Measurements from ENCODE around the gene ARSK. TPM values are rescaled to one million over a fixed set of nuclear protein-coding genes. Genes with fewer than 3 reads are reported as not detected.

Gene ARSK
- total RNA-seq, 1 experiment from 2014 or later, result 8.5 TPM

DNA sequence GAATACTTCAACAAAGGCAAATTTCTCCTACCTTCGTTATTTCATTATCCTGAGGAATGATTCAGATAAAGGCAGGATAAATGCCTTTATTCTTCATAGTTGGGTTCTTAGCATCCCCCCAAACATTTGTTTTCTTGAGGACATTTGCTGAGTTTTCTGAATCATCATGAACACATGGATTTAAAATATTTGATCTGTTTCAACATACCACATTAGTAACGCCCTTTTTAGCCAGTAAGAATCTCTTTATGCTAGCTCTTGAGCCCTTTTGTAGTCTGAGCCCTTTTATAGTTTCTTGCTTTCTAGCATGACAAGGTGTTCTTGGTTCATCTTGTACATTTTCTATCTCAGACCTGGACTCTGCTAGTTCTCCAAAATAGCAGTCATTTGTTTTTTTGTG, 28.0 kb upstream of the ARSK start:
- no peaks in the 10 kb centered on the region for H3K27me3 Mint-ChIP-seq (ENCODE audit: low read depth)
- no peak overlapping the region for H3K4me2 ChIP-seq (ENCODE audit: insufficient read depth, insufficient read length, low read length)
- no peak for DNase-seq
- no CpG with 5 or more reads among the region's 2 CpGs for WGBS (ENCODE audit: extremely low coverage, insufficient read length, low lambda C conversion rate)
- no peaks in the 10 kb centered on the region for H3K4me1 ChIP-seq (ENCODE audit: insufficient read depth, low read length)
- no peak overlapping the region for H3K9ac ChIP-seq (ENCODE audit: extremely low read depth, insufficient read length, low read length)
- no peak overlapping the region for H3T11ph ChIP-seq (ENCODE audit: low read length)
- H3K79me1 ChIP-seq (ENCODE audit: insufficient read depth, low read depth, low read length, poor library complexity, severe bottlenecking), result no peaks in the 10 kb centered on the region
- no peak overlapping the region for H2BK12ac ChIP-seq (ENCODE audit: insufficient read length, low read depth, low read length)
- H3K23ac ChIP-seq (ENCODE audit: insufficient read length, low read depth, low read length), result no peak overlapping the region
- no peak overlapping the region for H2BK5ac ChIP-seq (ENCODE audit: insufficient read length, low read length)
- no peak overlapping the region for H3K14ac ChIP-seq (ENCODE audit: insufficient read depth, low read length)
- H2AFZ ChIP-seq (ENCODE audit: low read length), result no peak overlapping the region
- H2BK15ac ChIP-seq (ENCODE audit: low read depth, low read length), result no peak overlapping the region
- H2BK20ac ChIP-seq (ENCODE audit: low read depth, low read length, poor library complexity, severe bottlenecking), result no peak overlapping the region
- H3K23me2 ChIP-seq (ENCODE audit: insufficient read length, low read depth, low read length, poor library complexity, severe bottlenecking), result no peaks in the 10 kb centered on the region
- H2BK120ac ChIP-seq (ENCODE audit: low read depth, low read length, poor library complexity, severe bottlenecking), result no peak overlapping the region
- TF ChIP-seq, protein P1, sequence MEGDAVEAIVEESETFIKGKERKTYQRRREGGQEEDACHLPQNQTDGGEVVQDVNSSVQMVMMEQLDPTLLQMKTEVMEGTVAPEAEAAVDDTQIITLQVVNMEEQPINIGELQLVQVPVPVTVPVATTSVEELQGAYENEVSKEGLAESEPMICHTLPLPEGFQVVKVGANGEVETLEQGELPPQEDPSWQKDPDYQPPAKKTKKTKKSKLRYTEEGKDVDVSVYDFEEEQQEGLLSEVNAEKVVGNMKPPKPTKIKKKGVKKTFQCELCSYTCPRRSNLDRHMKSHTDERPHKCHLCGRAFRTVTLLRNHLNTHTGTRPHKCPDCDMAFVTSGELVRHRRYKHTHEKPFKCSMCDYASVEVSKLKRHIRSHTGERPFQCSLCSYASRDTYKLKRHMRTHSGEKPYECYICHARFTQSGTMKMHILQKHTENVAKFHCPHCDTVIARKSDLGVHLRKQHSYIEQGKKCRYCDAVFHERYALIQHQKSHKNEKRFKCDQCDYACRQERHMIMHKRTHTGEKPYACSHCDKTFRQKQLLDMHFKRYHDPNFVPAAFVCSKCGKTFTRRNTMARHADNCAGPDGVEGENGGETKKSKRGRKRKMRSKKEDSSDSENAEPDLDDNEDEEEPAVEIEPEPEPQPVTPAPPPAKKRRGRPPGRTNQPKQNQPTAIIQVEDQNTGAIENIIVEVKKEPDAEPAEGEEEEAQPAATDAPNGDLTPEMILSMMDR (conservative IDR thresholded peaks at IDR 0.05), result no peak
- no peak overlapping the region for H3K4ac ChIP-seq (ENCODE audit: low read depth, low read length)
- H3K9me3 Mint-ChIP-seq, result no peaks in the 10 kb centered on the region
- peaks cover 6 to 57% (median 44%) of the 10 kb centered on the region in 3 experiments; a peak in 6 of 7 replicates for H3K36me3 Mint-ChIP-seq (ENCODE audit: insufficient read depth in 1 of 3, low read depth in 3 of 3)
- peaks cover 1 to 6% of the 10 kb centered on the region in 2 experiments; a peak in 3 of 4 replicates for H3K4me1 Mint-ChIP-seq
- no peak overlapping the region for H2AK5ac ChIP-seq (ENCODE audit: insufficient read length, low read length)
- H4K8ac ChIP-seq (replicated peaks; ENCODE audit: insufficient read length, low read depth, low read length), result no peak overlapping the region
- no peaks in the 10 kb centered on the region for H3K27me3 ChIP-seq (ENCODE audit: insufficient read depth, low read length)
- no peak overlapping the region for H3K4me3 Mint-ChIP-seq
- no peaks in the 10 kb centered on the region for H3K9me3 ChIP-seq (ENCODE audit: control insufficient read depth, low read depth, low read length)
- H3K79me2 ChIP-seq (ENCODE audit: insufficient read depth, low read length), result no peaks in the 10 kb centered on the region
- H4K20me1 ChIP-seq (ENCODE audit: control insufficient read depth, insufficient read depth, insufficient read length), result no peaks in the 10 kb centered on the region
- no peak overlapping the region for H4K5ac ChIP-seq (ENCODE audit: insufficient read length, low read depth, low read length)
- H3K18ac ChIP-seq (ENCODE audit: insufficient read length, low read depth, low read length), result no peak overlapping the region
- no peak overlapping the region for H4K91ac ChIP-seq (ENCODE audit: insufficient read length, low read depth, low read length)
- no peak overlapping the region for H3K56ac ChIP-seq (ENCODE audit: insufficient read length, low read depth, low read length)
- no peak overlapping the region for H3K27ac ChIP-seq (ENCODE audit: insufficient read length, low read depth, low read length)
- no peak overlapping the region for H3K27ac Mint-ChIP-seq

Data from H9 (cell line).